GM21360 (cell line): ENCODE results near the gene PGAP3.

Experiments
- ATAC-seq: cut with Tn5 transposase; IDR thresholded peaks from one replicate; pipeline ENCODE4 v1.9.1; 2021; ENCODE audit warnings: mild to moderate bottlenecking, moderate library complexity; ENCODE audit not compliant: unreplicated experiment

The PGAP3 gene

DNA sequence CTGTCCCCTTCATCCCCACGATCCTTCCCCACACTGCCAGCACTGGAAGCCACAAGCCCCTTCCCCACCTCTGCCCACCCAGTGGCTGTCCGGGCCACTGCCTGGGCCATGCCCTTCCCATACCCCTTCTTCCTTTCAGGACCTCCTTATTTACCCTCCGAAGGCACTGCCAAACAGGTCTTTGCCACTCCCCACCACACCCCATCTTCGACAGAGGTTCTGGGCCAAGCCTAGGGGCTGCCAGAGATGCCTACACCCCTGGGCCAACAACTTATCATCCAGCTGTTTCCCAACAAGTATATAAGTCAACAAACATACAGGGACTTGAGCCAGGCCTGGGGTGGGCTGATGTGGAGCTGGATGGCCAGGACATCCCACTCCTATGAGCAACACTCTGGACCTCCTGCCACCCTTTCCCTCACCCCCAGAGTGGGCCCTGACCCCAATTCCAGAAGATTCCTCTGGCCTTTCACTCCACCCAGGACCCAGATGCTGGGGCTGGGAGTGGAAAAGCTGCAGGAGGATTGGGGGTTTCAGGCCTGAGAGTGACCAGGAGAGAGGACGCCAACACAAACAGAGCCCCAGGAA lies 62.6 kb downstream of the PGAP3 start:
- ATAC-seq = no peak

GRCh38 chr17:39624313-39624712 lies 63.5 kb downstream of the PGAP3 start:
- ATAC-seq = no peak

DNA sequence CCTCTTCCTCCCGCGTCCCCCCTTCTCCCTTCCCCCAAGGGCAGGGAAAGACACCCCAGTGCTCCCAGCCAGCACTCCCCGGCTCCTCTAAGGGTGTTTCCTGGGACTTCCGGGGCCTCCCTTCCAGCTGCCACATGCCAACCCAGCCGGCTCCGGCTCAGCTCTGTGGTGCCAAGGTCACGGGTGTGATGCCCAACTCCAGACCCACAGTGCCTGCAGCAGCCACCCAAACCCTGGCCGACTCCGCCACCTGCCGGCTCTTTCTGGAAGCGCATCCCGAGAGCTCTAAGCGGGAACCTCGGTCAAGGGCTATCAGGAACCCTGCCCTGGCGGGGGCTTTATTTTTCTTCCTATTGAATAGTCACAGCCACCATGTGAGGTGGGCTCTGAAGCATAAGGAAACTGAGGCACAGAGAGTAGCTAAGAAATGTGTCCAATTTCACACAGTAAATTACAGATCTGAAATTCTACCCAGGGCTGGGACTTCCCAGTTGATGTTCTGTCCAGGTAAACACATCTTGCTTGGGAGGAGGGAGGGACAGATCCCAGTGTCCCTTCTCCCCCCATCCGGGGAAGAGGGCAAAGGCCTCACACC lies 64.4 kb downstream of the PGAP3 start:
- no peak for ATAC-seq

- ATAC-seq = no peak
Observed at GRCh38 chr17:39622380-39623006, 65.4 kb downstream of the PGAP3 start.

GRCh38 chr17:39621523-39622379 lies 66.1 kb downstream of the PGAP3 start:
- no peak for ATAC-seq
